HEK293 (cell line): Measurements from ENCODE around the gene MRS2.

Experiments
- CTCF ChIA-PET: fragments of 350-600 bp; formaldehyde crosslinking; extraction: SDS; loops from one replicate; lab custom pipeline; 2021; ENCODE audit warnings: antibody characterized with exemption; lab: Yijun Ruan, JAX
- POLR2A ChIA-PET: fragments of 300-600 bp; formaldehyde crosslinking; extraction: SDS; loops from one replicate; lab custom pipeline; 2020; ENCODE audit warnings: antibody characterized with exemption, inconsistent platforms; lab: Yijun Ruan, JAX
- H3K27ac ChIP-seq: fragments of 200-500 bp; sonication (Bioruptor generic); 2 replicates; pipeline ENCODE4 v1.5.1; 2014; ENCODE audit warnings: low read depth, low read length, control low read depth, inconsistent platforms; ENCODE audit errors: extremely low read depth
- H3K36me3 ChIP-seq, 2 experiments: fragments of 200-500 bp in 1 of 2; sonication (Bioruptor generic) in 1 of 2; 1 replicate in 1 of 2; 2 replicates in 1 of 2; pipeline ENCODE4 v1.5.1; 2014 to 2017; ENCODE audit warnings: inconsistent platforms in 2 of 2, low read length in 2 of 2; ENCODE audit not compliant: control insufficient read depth in 2 of 2, insufficient read depth in 1 of 2
- H3K4me1 ChIP-seq: fragments of 200-500 bp; sonication (Bioruptor generic); 2 replicates; pipeline ENCODE4 v1.5.1; 2014; ENCODE audit warnings: mild to moderate bottlenecking, low read length, inconsistent platforms; ENCODE audit not compliant: control insufficient read depth, insufficient read depth
- H3K4me3 ChIP-seq: 2 replicates; pipeline ENCODE4 v1.5.1; 2011; ENCODE audit warnings: low read depth, mild to moderate bottlenecking, control low read depth, low read length, moderate library complexity
- H3K9me3 ChIP-seq: fragments of 200-500 bp; sonication (Bioruptor generic); 2 replicates; pipeline ENCODE4 v1.5.1; 2014; ENCODE audit warnings: low read depth, low read length, inconsistent platforms; ENCODE audit not compliant: control insufficient read depth, insufficient read depth
- KLF17 ChIP-seq: fragments of 450-650 bp; formaldehyde crosslinking; IDR thresholded peaks from 2 replicates; pipeline ENCODE4 v1.5.1; 2016; ENCODE audit warnings: missing biosample characterization, missing genetic modification characterization
- KLF8 ChIP-seq: fragments of 450-650 bp; formaldehyde crosslinking; IDR thresholded peaks from 2 replicates; pipeline ENCODE4 v1.5.1; 2016; ENCODE audit warnings: missing biosample characterization, missing genetic modification characterization
- PRDM6 ChIP-seq: fragments of 450-650 bp; formaldehyde crosslinking; IDR thresholded peaks from 2 replicates; pipeline ENCODE4 v1.5.1; 2017; ENCODE audit warnings: missing biosample characterization, missing genetic modification characterization
- SP2 ChIP-seq: fragments of 450-650 bp; formaldehyde crosslinking; IDR thresholded peaks from 2 replicates; pipeline ENCODE4 v1.5.1; 2016; ENCODE audit warnings: missing biosample characterization, missing genetic modification characterization
- YY1 ChIP-seq: fragments of 450-650 bp; formaldehyde crosslinking; IDR thresholded peaks from 2 replicates; pipeline ENCODE4 v1.5.1; 2018; ENCODE audit warnings: missing biosample characterization, missing genetic modification characterization
- YY2 ChIP-seq: fragments of 450-650 bp; formaldehyde crosslinking; IDR thresholded peaks from 2 replicates; pipeline ENCODE4 v1.5.1; 2016; ENCODE audit warnings: missing biosample characterization, missing genetic modification characterization
- ZBTB10 ChIP-seq: fragments of 450-650 bp; formaldehyde crosslinking; IDR thresholded peaks from 2 replicates; pipeline ENCODE4 v1.5.1; 2016; ENCODE audit warnings: missing biosample characterization, missing genetic modification characterization
- ZBTB20 ChIP-seq: fragments of 450-650 bp; formaldehyde crosslinking; IDR thresholded peaks from 2 replicates; pipeline ENCODE4 v1.5.1; 2016; ENCODE audit warnings: missing biosample characterization, missing genetic modification characterization
- ZBTB44 ChIP-seq: fragments of 450-650 bp; IDR thresholded peaks from 2 replicates; pipeline ENCODE4 v1.5.1; 2018; ENCODE audit warnings: missing biosample characterization, mild to moderate bottlenecking, missing genetic modification characterization
- ZBTB49 ChIP-seq: fragments of 450-650 bp; formaldehyde crosslinking; IDR thresholded peaks from 2 replicates; pipeline ENCODE4 v1.5.1; 2016; ENCODE audit warnings: missing biosample characterization, missing genetic modification characterization, low read depth
- ZNF114 ChIP-seq: fragments of 450-650 bp; formaldehyde crosslinking; IDR thresholded peaks from 2 replicates; pipeline ENCODE4 v1.5.0; 2017; ENCODE audit warnings: missing biosample characterization, missing genetic modification characterization
- ZNF133 ChIP-seq: fragments of 450-650 bp; formaldehyde crosslinking; IDR thresholded peaks from 2 replicates; pipeline ENCODE4 v1.5.1; 2016; ENCODE audit warnings: missing biosample characterization, missing genetic modification characterization
- ZNF146 ChIP-seq: fragments of 450-650 bp; formaldehyde crosslinking; IDR thresholded peaks from 2 replicates; pipeline ENCODE4 v1.5.1; 2016; ENCODE audit warnings: missing biosample characterization, missing genetic modification characterization
- ZNF211 ChIP-seq: fragments of 450-650 bp; formaldehyde crosslinking; IDR thresholded peaks from 2 replicates; pipeline ENCODE4 v1.5.1; 2016; ENCODE audit warnings: low read depth, missing biosample characterization, missing genetic modification characterization
- ZNF416 ChIP-seq: fragments of 450-650 bp; formaldehyde crosslinking; IDR thresholded peaks from 2 replicates; pipeline ENCODE4 v1.5.1; 2016; ENCODE audit warnings: missing biosample characterization, missing genetic modification characterization
- ZNF513 ChIP-seq: fragments of 450-650 bp; IDR thresholded peaks from 2 replicates; pipeline ENCODE4 v1.5.1; 2018; ENCODE audit warnings: missing biosample characterization, missing genetic modification characterization
- ZNF548 ChIP-seq: fragments of 450-650 bp; formaldehyde crosslinking; IDR thresholded peaks from 2 replicates; pipeline ENCODE4 v1.5.1; 2016; ENCODE audit warnings: missing biosample characterization, missing genetic modification characterization
- ZNF623 ChIP-seq: fragments of 450-650 bp; formaldehyde crosslinking; IDR thresholded peaks from 2 replicates; pipeline ENCODE4 v1.5.1; 2016; ENCODE audit warnings: missing biosample characterization, missing genetic modification characterization
- ZNF701 ChIP-seq: fragments of 450-650 bp; formaldehyde crosslinking; IDR thresholded peaks from 2 replicates; pipeline ENCODE4 v1.5.1; 2016; ENCODE audit warnings: missing biosample characterization, missing genetic modification characterization
- ZNF830 ChIP-seq: fragments of 450-650 bp; IDR thresholded peaks from 2 replicates; pipeline ENCODE4 v1.5.0; 2018; ENCODE audit warnings: missing biosample characterization, missing genetic modification characterization, low read depth, mild to moderate bottlenecking, moderate library complexity
- TF ChIP-seq, protein P1 (sequence below): fragments of 450-650 bp; formaldehyde crosslinking; IDR thresholded peaks from 2 replicates; pipeline ENCODE4 v1.5.1; 2017; ENCODE audit warnings: missing biosample characterization, missing genetic modification characterization
- TF ChIP-seq, protein P2 (sequence below): fragments of 450-650 bp; formaldehyde crosslinking; IDR thresholded peaks from 2 replicates; pipeline ENCODE4; 2016; ENCODE audit warnings: missing biosample characterization, missing genetic modification characterization

The MRS2 gene

GRCh38 chr6:24454452-24454851 is 51.7 kb downstream of the MRS2 start:
- ChIA-PET POLR2A (no interaction called here), CTCF (interaction anchor here (0.5 to 0.9 kb wide), 4 partner anchors 22 to 92 kb away, joined by 3 to 5 read pairs (median 5); no protein-coding TSS in a partner anchor)
- no peaks in the 10 kb centered on the region for H3K4me1 ChIP-seq
- H3K27ac ChIP-seq, result no peak overlapping the region
- no peaks in the 10 kb centered on the region for H3K9me3 ChIP-seq
- TF ChIP-seq SP2 (tag by site-specific recombination) (no peak), ZNF623 (tag by site-specific recombination) (no peak), ZNF513 (tag by site-specific recombination) (no peak), PRDM6 (tag by site-specific recombination) (no peak), ZNF133 (tag by site-specific recombination) (no peak), KLF17 (tag by site-specific recombination) (no peak), ZNF211 (tag by site-specific recombination) (no peak), ZNF830 (tag by site-specific recombination) (no peak), ZNF701 (tag by site-specific recombination) (no peak), ZNF548 (tag by site-specific recombination) (no peak)
- no peak overlapping the region for H3K4me3 ChIP-seq
- no peaks in the 10 kb centered on the region for H3K36me3 ChIP-seq

GRCh38 chr6:24455061-24455460 is 52.3 kb downstream of the MRS2 start:
- Histone ChIP-seq H3K4me3 (no peak overlapping the region), H3K36me3 (no peaks in the 10 kb centered on the region), H3K27ac (no peak overlapping the region), H3K9me3 (no peaks in the 10 kb centered on the region), H3K4me1 (no peaks in the 10 kb centered on the region)
- POLR2A ChIA-PET, result no interaction called here
- CTCF ChIA-PET, result interaction anchor here (0.5 to 0.9 kb wide), 3 partner anchors 23 to 92 kb away, joined by 3 to 5 read pairs (median 5); no protein-coding TSS in a partner anchor
- TF ChIP-seq ZBTB44 (no peak), ZNF114 (tag by site-specific recombination) (no peak), ZBTB20 (tag by site-specific recombination) (no peak), YY2 (tag by site-specific recombination) (no peak), ZNF146 (tag by site-specific recombination) (no peak), YY1 (no peak), KLF8 (tag by site-specific recombination) (no peak), ZBTB10 (no peak), ZNF416 (tag by site-specific recombination) (no peak), ZBTB49 (tag by site-specific recombination) (no peak)
- TF ChIP-seq, protein P1, sequence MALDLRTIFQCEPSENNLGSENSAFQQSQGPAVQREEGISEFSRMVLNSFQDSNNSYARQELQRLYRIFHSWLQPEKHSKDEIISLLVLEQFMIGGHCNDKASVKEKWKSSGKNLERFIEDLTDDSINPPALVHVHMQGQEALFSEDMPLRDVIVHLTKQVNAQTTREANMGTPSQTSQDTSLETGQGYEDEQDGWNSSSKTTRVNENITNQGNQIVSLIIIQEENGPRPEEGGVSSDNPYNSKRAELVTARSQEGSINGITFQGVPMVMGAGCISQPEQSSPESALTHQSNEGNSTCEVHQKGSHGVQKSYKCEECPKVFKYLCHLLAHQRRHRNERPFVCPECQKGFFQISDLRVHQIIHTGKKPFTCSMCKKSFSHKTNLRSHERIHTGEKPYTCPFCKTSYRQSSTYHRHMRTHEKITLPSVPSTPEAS (tag by site-specific recombination), result no peak
- TF ChIP-seq, protein P2, sequence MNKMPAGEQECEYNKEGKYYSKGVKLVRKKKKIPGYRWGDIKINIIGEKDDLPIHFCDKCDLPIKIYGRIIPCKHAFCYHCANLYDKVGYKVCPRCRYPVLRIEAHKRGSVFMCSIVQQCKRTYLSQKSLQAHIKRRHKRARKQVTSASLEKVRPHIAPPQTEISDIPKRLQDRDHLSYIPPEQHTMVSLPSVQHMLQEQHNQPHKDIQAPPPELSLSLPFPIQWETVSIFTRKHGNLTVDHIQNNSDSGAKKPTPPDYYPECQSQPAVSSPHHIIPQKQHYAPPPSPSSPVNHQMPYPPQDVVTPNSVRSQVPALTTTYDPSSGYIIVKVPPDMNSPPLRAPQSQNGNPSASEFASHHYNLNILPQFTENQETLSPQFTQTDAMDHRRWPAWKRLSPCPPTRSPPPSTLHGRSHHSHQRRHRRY (tag by site-specific recombination), result no peak
